GM10266 (cell line): ENCODE data around the gene OLAH.

Source experiments
- DNase-seq: peaks from one replicate; pipeline ENCODE4 v3.0.0; 2012; ENCODE audit errors: extremely low spot score
- CTCF ChIP-seq: IDR thresholded peaks from 2 replicates; pipeline ENCODE4 v1.5.1; 2012; ENCODE audit warnings: mild to moderate bottlenecking, low read depth; ENCODE audit not compliant: control insufficient read depth, insufficient read depth; ENCODE audit errors: missing control alignments

The OLAH gene

GRCh38 chr10:15035385-15036301, 8.1 kb upstream of the OLAH start:
- no peak for DNase-seq
- TF ChIP-seq CTCF = no peak

GRCh38 chr10:15037691-15038090, 6.1 kb upstream of the OLAH start:
- no peak for TF ChIP-seq CTCF

GRCh38 chr10:15038416-15038815, 5.3 kb upstream of the OLAH start:
- DNase-seq = no peak
- TF ChIP-seq CTCF = no peak

More at GRCh38 chr10:15037691-15038090, 6.1 kb upstream of the OLAH start:
- no peak for DNase-seq

- DNase-seq = no peak
Measured at GRCh38 chr10:15045380-15045779, 1.6 kb downstream of the OLAH start.

GRCh38 chr10:15046626-15047025, 2.9 kb downstream of the OLAH start:
- DNase-seq = no peak
- no peak for TF ChIP-seq CTCF

More at GRCh38 chr10:15045380-15045779, 1.6 kb downstream of the OLAH start:
- no peak for TF ChIP-seq CTCF

- TF ChIP-seq CTCF = no peak
- DNase-seq = no peak
Measured at GRCh38 chr10:15049533-15049932, 5.8 kb downstream of the OLAH start.

- DNase-seq = no peak
Measured at GRCh38 chr10:15052121-15052520, 8.4 kb downstream of the OLAH start.

More at GRCh38 chr10:15052121-15052520, 8.4 kb downstream of the OLAH start:
- no peak for TF ChIP-seq CTCF
